NCI-H345 (cell line): ENCODE data around the gene ZMIZ2.
"Not testable (repeated sequence)": the region's sequence is repeated elsewhere in the genome, so short reads cannot be mapped to it uniquely, and the experiment has no call there.

Experiments
- DNase-seq: peaks from one replicate; lab custom pipeline; 2025; lab: John Stamatoyannopoulos, UW

Gene ZMIZ2

DNA sequence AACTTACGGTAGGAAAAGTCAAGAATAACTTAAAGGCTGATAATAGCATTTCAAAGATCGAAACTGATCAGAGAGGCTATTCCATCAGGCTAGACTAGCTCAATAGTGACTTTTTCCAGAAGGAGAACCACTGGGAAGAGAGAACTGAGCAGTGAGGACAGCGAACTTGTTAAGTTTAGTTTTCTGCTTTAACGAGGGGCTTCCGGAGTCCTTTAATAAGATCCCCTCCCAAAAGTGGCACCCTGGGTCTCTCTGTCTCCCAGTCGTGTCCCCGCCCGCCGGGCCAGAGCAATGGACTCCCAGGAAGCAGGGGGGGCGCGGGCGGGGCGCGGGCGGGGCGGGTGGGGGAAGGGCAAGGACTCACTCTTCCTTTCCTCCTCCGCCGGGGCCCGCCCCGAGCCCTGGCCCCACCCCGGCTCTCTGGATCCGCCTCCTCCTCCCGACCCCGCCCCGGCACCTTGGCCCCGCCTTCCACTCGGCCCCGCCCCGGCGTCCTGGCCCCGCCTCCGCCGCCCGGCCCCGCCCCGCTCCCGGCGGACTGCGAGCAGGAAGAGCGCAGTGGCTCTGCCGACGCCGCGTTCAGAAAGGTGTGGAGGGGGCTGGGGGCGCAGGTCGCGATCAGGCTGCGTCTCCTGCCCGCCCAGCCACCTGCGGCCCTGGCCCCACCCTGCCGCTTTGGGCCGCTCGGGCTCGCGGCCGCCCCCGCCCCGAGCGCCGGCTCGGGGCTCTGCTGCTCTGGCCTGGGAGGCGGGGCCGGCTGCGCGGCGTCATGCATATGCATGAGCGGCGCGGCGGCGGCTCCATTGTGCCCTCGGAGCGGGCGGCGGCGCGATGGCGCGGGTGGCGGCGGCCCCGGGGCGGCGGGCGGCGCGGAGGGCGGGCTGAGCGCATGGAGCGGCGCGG lies at the start of gene ZMIZ2:
ZMIZ2 (plus strand) TSS at position 803 of the 903 bp plus-strand sequence. CDS start 7,403 bp downstream, outside the sequence.
- peak; percentile 93 for DNase-seq

GRCh38 chr7:44699598-44699997 lies 49.0 kb upstream of the ZMIZ2 start:
- DNase-seq = not testable (repeated sequence)

DNA sequence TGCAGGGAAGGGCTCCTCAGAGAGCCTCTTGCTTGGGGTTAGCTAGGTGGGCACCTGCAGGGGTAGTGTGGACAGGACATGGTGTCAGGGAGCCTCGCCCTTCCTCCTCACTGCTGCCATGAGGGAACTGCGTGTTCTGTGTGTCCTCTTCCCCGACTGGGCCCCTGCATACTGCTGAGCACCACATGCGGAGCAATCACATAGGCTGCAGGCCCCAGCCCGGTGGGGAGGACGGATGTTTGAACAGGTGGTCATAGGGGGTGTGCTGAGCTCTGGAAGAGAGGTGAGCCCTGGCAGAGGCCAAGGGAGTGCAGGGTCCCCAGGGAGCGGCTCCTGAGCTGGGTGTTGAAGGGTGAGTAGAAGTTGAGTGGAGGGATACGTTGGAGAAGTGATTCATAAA lies 48.3 kb upstream of the ZMIZ2 start:
- no peak for DNase-seq

DNA sequence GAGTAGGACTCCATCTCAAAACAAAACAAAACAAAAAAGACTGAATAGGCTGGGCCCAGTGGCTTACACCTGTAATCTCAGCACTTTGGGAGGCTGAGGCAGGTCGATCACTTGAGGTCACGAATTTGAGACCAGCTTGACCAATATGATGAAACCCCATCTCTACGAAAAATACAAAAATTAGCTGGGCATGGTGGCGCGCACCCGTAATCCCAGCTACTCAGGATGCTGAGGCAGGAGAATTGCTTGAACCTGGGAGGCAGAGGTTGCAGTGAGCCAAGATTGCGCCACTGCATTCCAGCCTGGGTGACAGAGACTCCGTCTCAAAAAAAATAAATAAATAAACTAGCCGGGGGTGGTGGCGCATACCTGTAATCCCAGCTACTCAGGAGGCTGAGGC lies 45.3 kb upstream of the ZMIZ2 start:
- not testable (repeated sequence) for DNase-seq

GRCh38 chr7:44703921-44704320 lies 44.7 kb upstream of the ZMIZ2 start:
- no peak for DNase-seq

DNA sequence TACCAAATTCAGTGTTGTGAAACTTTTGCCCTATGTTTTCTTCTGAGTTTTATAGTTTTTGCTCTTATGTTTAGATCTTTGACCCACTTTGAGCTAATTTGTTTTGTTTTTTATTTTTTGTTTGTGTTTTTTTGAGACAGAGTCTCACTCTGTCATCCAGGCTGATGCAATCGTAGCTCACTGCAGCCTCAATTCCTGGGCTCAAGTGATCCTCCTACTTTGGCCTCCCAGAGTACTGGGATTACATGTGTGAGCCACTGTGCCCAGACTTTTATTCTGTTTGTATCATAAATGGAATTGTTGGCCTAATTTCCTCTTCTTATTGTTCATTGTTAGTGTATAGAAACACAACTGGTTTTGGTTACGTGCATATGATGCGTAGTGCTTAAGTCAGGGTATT lies 43.2 kb upstream of the ZMIZ2 start:
- DNase-seq = no peak

GRCh38 chr7:44706788-44707557 lies 41.7 kb upstream of the ZMIZ2 start:
- no peak for DNase-seq

DNA sequence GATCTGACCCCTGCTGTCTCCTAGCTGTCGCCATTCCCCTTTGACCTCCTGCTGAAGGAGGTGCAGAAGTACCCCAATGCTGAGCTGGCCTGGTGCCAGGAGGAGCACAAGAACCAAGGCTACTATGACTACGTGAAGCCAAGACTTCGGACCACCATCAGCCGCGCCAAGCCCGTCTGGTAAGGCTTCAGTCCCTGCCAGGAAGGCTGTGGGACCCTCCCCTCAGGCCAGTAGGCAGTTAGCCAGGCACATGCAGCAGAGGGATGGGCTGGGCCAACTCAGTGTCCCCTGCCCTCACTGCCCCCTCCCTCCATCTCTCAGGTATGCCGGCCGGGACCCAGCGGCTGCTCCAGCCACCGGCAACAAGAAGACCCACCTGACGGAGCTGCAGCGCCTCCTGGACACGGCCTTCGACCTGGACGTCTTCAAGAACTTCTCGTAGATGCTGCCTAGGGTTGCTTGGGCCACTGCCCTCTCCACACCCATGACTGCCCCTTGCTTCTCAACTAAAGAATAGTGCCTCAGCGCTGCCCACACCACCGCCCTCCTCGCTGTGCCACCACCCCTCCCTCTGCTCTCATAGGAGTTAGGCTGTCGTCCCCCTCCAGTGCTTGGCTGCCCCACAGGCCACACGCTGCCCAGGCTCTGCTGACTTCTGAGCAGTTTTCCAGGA lies 41.0 kb upstream of the ZMIZ2 start:
- no peak for DNase-seq

GRCh38 chr7:44709011-44709915 lies 39.4 kb upstream of the ZMIZ2 start:
- no peak for DNase-seq

DNA sequence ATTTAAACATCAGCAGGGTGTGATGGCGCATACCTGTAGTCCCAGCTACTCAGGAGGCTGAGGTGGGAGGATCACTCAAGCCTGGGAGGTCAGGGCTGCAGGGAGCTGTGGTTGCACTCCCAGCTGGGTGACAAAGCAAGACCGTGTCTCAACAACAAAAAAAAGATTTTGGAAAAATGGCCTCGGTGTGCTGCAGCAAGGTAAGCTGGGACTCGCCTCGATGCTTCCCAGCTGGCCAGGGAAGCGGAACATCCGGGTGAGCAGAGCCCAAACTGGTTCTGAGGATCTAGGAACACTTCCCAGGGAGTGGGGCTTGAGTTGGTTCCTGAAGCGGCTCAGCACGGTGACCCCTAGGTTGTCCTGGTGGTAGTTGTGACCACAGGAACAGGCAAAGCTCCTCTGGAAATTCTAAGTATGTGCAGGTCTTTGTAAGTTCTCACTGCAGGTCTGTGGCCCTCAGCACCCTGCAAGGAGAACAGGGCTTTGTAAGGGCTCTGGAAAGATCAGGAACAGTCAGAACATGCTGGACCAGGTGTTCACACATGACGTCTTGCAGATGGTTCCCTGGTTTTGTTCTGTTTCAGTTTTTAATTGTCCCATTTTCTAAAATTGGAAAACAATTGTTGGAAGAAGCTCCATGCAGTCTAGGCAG lies 38.6 kb upstream of the ZMIZ2 start:
- no peak for DNase-seq

GRCh38 chr7:44711528-44711927 lies 37.1 kb upstream of the ZMIZ2 start:
- DNase-seq = no peak

- no peak for DNase-seq
Measured at GRCh38 chr7:44712012-44712411, 36.6 kb upstream of the ZMIZ2 start.

DNA sequence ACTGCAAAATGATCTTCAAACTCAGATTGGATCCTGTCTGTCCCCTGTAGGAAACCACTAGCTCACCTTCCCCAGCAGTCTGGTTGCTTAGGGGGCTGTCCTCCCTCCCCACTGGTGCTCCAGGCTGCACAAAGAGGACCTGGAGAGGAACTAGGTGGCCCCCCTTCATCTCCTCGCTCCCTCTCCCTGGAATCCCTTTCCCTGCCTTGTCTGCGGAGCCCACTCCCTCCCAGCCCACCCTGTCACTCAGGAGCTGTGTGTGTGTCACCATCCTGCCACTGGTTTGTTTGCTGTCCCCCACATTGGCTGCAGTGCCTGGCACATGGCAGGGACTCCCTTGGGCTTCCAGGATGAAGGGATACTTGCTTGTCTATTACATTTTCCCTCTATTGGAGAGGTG lies 35.5 kb upstream of the ZMIZ2 start:
- DNase-seq = no peak

GRCh38 chr7:44713680-44714335 lies 34.8 kb upstream of the ZMIZ2 start:
- DNase-seq = no peak

GRCh38 chr7:44716205-44716604 lies 32.4 kb upstream of the ZMIZ2 start:
- DNase-seq = no peak

- no peak for DNase-seq
Measured at GRCh38 chr7:44720301-44720700, 28.3 kb upstream of the ZMIZ2 start.

GRCh38 chr7:44724276-44724675 lies 24.4 kb upstream of the ZMIZ2 start:
- DNase-seq = no peak

DNA sequence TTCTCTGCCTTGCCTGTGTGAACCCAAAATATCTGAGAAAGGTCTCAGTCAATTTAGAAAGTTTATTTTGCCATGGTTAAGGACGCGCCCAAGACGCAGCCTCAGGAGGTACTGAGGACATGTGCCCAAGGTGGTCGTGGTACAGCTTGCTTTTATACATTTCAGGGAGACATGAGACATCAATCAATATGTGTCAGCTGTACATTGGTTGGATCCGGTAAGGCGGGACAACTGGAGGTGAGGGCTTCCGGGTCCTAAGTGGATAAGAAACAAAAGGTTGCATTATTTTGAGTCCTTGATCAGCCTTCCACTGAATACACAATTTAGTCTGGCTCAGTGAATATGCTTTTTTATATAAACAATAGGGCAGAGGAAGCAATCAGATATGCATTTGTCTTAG lies 22.4 kb upstream of the ZMIZ2 start:
- DNase-seq = not testable (repeated sequence)

GRCh38 chr7:44727158-44727936 lies 21.3 kb upstream of the ZMIZ2 start:
- no peak for DNase-seq

GRCh38 chr7:44727937-44728262 lies 20.7 kb upstream of the ZMIZ2 start:
- DNase-seq = no peak
